Measurements from ENCODE around the gene STK35. TPM values are rescaled to one million over a fixed set of nuclear protein-coding genes. Genes with fewer than 3 reads are reported as not detected.

STK35 gene
- total RNA-seq, 4 donors from 2014 or later: 15.6 to 20.3 (median 17.9) TPM

- H3K27me3 ChIP-seq: no peaks in the 10 kb centered on the region
- intact Hi-C loops (cut with DNase I): no loop called here
- H3K4me3 ChIP-seq (replicated peaks in 1 of 3): no peak overlapping the region
- H3K9me3 ChIP-seq: no peaks in the 10 kb centered on the region
- DNase-seq: no peak
- H3K27ac ChIP-seq: no peak overlapping the region
- H3K36me3 ChIP-seq: no peaks in the 10 kb centered on the region
- TF ChIP-seq, protein P1, sequence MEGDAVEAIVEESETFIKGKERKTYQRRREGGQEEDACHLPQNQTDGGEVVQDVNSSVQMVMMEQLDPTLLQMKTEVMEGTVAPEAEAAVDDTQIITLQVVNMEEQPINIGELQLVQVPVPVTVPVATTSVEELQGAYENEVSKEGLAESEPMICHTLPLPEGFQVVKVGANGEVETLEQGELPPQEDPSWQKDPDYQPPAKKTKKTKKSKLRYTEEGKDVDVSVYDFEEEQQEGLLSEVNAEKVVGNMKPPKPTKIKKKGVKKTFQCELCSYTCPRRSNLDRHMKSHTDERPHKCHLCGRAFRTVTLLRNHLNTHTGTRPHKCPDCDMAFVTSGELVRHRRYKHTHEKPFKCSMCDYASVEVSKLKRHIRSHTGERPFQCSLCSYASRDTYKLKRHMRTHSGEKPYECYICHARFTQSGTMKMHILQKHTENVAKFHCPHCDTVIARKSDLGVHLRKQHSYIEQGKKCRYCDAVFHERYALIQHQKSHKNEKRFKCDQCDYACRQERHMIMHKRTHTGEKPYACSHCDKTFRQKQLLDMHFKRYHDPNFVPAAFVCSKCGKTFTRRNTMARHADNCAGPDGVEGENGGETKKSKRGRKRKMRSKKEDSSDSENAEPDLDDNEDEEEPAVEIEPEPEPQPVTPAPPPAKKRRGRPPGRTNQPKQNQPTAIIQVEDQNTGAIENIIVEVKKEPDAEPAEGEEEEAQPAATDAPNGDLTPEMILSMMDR (IDR thresholded peaks at IDR 0.05): no peak
- TF ChIP-seq POLR2A (IDR thresholded peaks at IDR 0.05): no peak
- no peaks in the 10 kb centered on the region for H3K4me1 ChIP-seq
- WGBS, 2 donors: 76 to 77% methylated on average over 4 to 5 of the region's 5 CpGs
Measured at GRCh38 chr20:2195614-2196013, 94.0 kb downstream of the STK35 start.

DNA sequence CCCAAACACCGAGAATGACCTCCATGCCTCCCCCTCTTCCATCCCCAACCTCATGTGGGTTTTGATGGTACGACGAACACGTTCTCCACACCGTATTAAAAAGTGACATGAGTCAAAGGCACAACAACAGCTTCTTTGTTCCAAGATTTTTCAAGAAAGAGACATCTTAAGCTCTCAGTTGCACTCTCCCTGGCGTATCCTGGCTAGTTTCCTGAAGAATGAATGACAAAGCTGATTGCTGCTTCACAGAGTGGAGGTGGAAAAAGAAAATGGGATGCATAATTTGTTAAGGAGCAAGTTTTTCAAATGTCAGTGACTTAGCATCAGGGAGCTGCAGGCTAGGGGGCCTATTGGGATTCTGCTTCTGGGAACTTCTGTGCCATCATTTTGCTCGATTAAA is 95.5 kb downstream of the STK35 start:
- Histone ChIP-seq H3K36me3 (no peaks in the 10 kb centered on the region), H3K4me3 (replicated peaks in 1 of 3) (no peak overlapping the region), H3K27ac (no peak overlapping the region), H3K4me1 (no peaks in the 10 kb centered on the region), H3K27me3 (no peaks in the 10 kb centered on the region), H3K9me3 (no peaks in the 10 kb centered on the region)
- no peak for DNase-seq
- TF ChIP-seq, protein P1 (IDR thresholded peaks at IDR 0.05): no peak
- TF ChIP-seq POLR2A (IDR thresholded peaks at IDR 0.05): no peak
- WGBS, 2 donors: 61 to 77% methylated on average over 7 of the region's 7 CpGs
- intact Hi-C loops (cut with DNase I): no loop called here

Small RNA genes within 50 kb of the gene (small RNA-seq; reads per million reads assigned to genes)
- not detected for gene RPL7P2

Other genes starting within 250 kb of the STK35 start
- gene SIRPA, start 206.4 kb upstream of the STK35 start, total RNA-seq: 10 to 100 TPM; 14.1 to 35.1 (median 25.4) TPM
- gene PDYN, start 107.8 kb upstream of the STK35 start, total RNA-seq: not detected
- not detected for gene TGM3, start 194.2 kb downstream of the STK35 start, total RNA-seq